ENCODE results near the gene ALDH1A2. TPM values are rescaled to one million over a fixed set of nuclear protein-coding genes. Genes with fewer than 3 reads are reported as not detected.

The ALDH1A2 gene
- total and polyA plus RNA-seq, 4 experiments from 2014 or later, result 0.15 to 0.83 TPM; not detected in 2

DNA sequence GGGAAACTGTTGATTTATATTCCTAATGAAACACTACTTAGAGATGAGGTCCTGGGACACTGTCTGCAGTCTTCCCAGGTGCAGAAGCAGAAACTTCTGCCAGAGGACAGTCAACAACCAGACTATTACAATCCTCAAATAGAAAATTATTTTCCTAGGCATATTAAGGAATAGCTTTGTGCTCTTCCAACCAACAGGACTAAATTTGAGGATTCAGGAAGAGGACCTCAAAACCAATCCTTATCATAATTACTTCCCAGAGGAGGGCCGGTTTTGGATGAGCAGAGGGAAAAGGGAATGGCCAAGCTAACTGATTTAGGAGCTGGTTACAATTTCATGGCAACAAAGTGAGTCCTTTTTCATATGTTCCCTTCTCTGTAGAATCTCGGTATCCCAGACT is 21.0 kb downstream of the ALDH1A2 start:
- H3K4me3 Mint-ChIP-seq, result no peak overlapping the region
- H3K36me3 Mint-ChIP-seq, result no peaks in the 10 kb centered on the region
- no peak overlapping the region for H3K27ac Mint-ChIP-seq
- intact Hi-C loops (cut with micrococcal nuclease), result no loop called here
- H3K9me3 Mint-ChIP-seq, result peaks cover 0 to 4% (median 0%) of the 10 kb centered on the region in 8 donors
- Histone ChIP-seq H3K27me3 (ENCODE audit: insufficient read depth, low read length) (no peaks in the 10 kb centered on the region), H3K4me1 (ENCODE audit: insufficient read depth, low read length) (no peaks in the 10 kb centered on the region), H3K36me3 (ENCODE audit: insufficient read depth, low read length) (no peaks in the 10 kb centered on the region), H3K27ac (ENCODE audit: low read depth, low read length) (no peak overlapping the region), H3K4me3 (ENCODE audit: low read length in 2 of 2) (no peak overlapping the region), H3K9me3 (ENCODE audit: control insufficient read depth in 1 of 2, low read length in 2 of 2) (no peaks in the 10 kb centered on the region)
- no peak for DNase-seq
- CTCF ChIA-PET (ENCODE audit: partially characterized antibody), result no interaction called here
- no peaks in the 10 kb centered on the region for H3K4me1 Mint-ChIP-seq
- POLR2A ChIA-PET (ENCODE audit: partially characterized antibody), result no interaction called here
- peaks cover 21 to 24% of the 10 kb centered on the region in 2 donors for H3K27me3 Mint-ChIP-seq

DNA sequence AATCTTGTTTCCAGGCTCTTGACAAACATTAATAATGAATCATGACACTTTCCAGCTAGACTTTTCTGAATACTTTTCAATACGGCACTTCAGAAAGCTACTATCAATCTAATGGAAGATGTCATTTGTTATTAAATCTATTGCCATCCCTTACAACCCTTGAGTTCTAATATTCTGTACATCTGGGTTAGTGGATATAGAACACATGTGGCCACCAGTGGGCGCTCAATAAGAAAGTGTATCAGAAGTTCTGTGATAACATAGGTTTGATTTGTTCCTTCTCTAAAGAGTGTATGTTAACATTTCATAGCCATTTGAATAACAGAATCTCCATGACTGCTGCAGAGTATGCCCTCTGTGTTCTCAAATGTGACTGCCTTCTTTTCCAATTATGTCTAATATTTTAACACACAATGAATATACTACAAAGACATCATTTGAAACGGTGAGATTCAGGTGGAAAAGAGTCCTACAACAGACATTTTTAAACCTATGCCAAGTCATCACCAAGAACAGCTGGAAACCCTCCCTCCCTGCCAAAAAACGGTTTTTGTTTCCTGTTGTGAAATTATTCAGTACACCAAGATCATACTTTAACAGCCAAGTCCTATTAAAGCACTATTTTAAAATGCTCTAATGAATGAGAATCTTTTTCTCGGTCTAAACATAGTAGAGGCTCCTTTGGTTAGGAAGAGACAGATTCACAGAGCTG is 22.2 kb downstream of the ALDH1A2 start:
- H3K27me3 Mint-ChIP-seq, result peaks cover 19 to 22% of the 10 kb centered on the region in 2 donors
- POLR2A ChIA-PET (ENCODE audit: partially characterized antibody), result no interaction called here
- DNase-seq, result peak in 2 of 5 donors; percentile 17 to 23

DNA sequence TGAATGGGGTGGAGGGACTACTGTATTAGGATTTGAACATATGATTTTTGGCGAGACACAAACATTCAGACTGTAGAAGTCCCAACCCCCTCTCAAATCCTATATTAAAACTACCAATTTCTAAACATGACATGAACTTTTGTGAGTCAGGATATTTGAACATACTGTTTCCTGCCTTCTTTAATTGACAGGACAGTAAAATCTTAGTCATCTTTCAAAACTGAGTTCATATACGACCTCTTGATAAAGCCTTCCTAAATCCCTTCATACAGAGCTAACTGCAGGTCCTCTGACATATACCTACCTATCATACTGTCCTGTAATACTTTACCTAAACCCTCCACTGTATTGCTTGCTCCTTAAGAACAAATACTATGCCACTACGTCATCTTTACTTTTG is 23.5 kb downstream of the ALDH1A2 start:
- no peak overlapping the region for H3K27ac ChIP-seq (ENCODE audit: low read depth, low read length)
- H3K27me3 ChIP-seq (ENCODE audit: insufficient read depth, low read length), result no peaks in the 10 kb centered on the region
- Mint-ChIP-seq H3K27me3 (peaks cover 20 to 23% of the 10 kb centered on the region in 2 donors), H3K9me3 (peaks cover 0 to 4% (median 0%) of the 10 kb centered on the region in 8 donors), H3K4me1 (no peaks in the 10 kb centered on the region), H3K4me3 (no peak overlapping the region), H3K36me3 (no peaks in the 10 kb centered on the region), H3K27ac (no peak overlapping the region)
- H3K4me3 ChIP-seq (ENCODE audit: low read length in 2 of 2), result no peak overlapping the region
- no peak for DNase-seq
- no peaks in the 10 kb centered on the region for H3K9me3 ChIP-seq (ENCODE audit: control insufficient read depth in 1 of 2, low read length in 2 of 2)
- no peaks in the 10 kb centered on the region for H3K36me3 ChIP-seq (ENCODE audit: insufficient read depth, low read length)
- POLR2A ChIA-PET (ENCODE audit: partially characterized antibody), result no interaction called here
- intact Hi-C loops (cut with micrococcal nuclease), result no loop called here
- CTCF ChIA-PET (ENCODE audit: partially characterized antibody), result no interaction called here
- no peaks in the 10 kb centered on the region for H3K4me1 ChIP-seq (ENCODE audit: insufficient read depth, low read length)

More for the DNA sequence above, 22.2 kb downstream of the ALDH1A2 start:
- no peaks in the 10 kb centered on the region for H3K36me3 ChIP-seq (ENCODE audit: insufficient read depth, low read length)
- no peaks in the 10 kb centered on the region for H3K27me3 ChIP-seq (ENCODE audit: insufficient read depth, low read length)
- H3K27ac ChIP-seq (ENCODE audit: low read depth, low read length), result no peak overlapping the region
- H3K36me3 Mint-ChIP-seq, result no peaks in the 10 kb centered on the region
- H3K9me3 ChIP-seq (ENCODE audit: control insufficient read depth in 1 of 2, low read length in 2 of 2), result no peaks in the 10 kb centered on the region
- intact Hi-C loops (cut with micrococcal nuclease), result loop anchor here (1.0 kb wide), 1 partner anchor 1486 kb away; no protein-coding TSS in a partner anchor
- peaks cover 0 to 4% (median 0%) of the 10 kb centered on the region in 8 donors for H3K9me3 Mint-ChIP-seq
- H3K4me1 Mint-ChIP-seq, result no peaks in the 10 kb centered on the region
- no peak overlapping the region for H3K4me3 ChIP-seq (ENCODE audit: low read length in 2 of 2)
- H3K4me3 Mint-ChIP-seq, result no peak overlapping the region
- CTCF ChIA-PET (ENCODE audit: partially characterized antibody), result interaction anchor here (1.3 kb wide), 1 partner anchor 8 kb away, joined by 5 read pairs; no protein-coding TSS in a partner anchor
- H3K27ac Mint-ChIP-seq, result no peak overlapping the region
- H3K4me1 ChIP-seq (ENCODE audit: insufficient read depth, low read length), result no peaks in the 10 kb centered on the region

DNA sequence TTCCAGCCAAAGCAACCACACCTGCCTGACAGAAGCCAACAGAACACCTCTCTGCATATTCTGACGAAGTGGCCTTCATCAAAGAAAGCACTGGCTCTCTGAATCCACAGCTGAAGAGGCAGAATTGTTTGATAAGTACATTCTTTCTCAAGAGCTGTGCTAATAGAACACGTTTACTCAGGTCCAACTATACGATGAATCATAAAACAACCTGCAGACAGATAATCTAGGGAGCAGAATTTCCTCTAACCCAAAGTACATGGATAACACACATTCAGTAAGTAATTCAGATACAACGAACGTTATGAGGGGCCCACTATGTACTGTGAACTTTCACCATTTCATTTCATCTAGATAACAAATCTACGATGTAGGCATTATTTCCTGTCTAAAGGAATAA is 25.4 kb downstream of the ALDH1A2 start:
- Mint-ChIP-seq H3K27me3 (peaks cover 22 to 24% of the 10 kb centered on the region in 2 donors), H3K4me1 (no peaks in the 10 kb centered on the region), H3K36me3 (no peaks in the 10 kb centered on the region), H3K27ac (no peak overlapping the region), H3K4me3 (no peak overlapping the region), H3K9me3 (peaks cover 0 to 3% (median 0%) of the 10 kb centered on the region in 8 donors)
- no peaks in the 10 kb centered on the region for H3K9me3 ChIP-seq (ENCODE audit: control insufficient read depth in 1 of 2, low read length in 2 of 2)
- H3K4me3 ChIP-seq (ENCODE audit: low read length in 2 of 2), result no peak overlapping the region
- no peaks in the 10 kb centered on the region for H3K27me3 ChIP-seq (ENCODE audit: insufficient read depth, low read length)
- ChIA-PET POLR2A (ENCODE audit: partially characterized antibody) (no interaction called here), CTCF (ENCODE audit: partially characterized antibody) (interaction anchor here (0.6 to 0.8 kb wide), 2 partner anchors 23 to 1490 kb away, joined by 3 read pairs; no protein-coding TSS in a partner anchor)
- intact Hi-C loops (cut with micrococcal nuclease), result no loop called here
- H3K27ac ChIP-seq (ENCODE audit: low read depth, low read length), result no peak overlapping the region
- H3K36me3 ChIP-seq (ENCODE audit: insufficient read depth, low read length), result no peaks in the 10 kb centered on the region
- no peak for DNase-seq
- H3K4me1 ChIP-seq (ENCODE audit: insufficient read depth, low read length), result no peaks in the 10 kb centered on the region

DNA sequence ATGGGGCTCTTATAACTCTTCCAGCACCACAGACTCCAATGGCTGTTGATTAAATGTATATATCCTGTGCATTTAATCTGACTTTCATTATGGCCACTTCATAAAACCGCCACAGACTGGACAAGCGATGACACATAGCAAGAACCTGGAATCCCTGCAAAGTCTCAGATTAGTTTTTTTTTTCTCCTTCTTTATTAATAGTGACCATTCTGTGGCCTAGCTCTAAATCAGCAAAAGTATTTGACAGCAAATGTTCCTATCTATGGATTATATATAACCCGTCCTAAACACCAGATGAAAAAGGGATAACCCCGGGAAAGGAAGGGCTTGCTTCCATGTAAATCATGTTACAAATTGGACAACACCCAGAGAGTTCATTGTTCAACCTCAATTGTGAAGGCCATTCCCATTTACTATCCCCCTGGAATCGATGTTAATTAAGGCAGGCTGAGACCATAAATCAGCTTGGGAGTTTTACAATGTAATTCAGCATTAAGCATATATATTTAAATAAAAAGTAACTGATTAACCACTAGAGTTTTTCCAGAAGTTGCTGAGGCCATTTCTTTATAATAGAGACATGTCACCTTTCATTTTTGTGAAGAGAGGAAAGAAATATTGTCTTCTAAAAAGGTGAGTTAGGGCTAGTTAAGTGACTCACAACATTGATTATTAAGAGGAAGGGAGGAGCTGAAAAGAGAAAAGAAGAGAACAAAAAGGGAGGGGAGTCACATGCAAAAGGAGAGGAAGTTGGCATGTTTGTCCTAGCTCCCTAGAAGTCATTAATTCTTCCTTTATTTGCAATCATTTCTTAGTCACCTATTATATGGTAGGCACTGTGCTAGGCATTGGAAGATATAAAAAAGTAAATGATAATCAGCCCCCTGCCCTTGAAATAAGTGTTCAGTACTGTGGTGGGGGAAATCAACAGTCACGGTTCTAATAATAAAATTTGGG is 26.2 kb downstream of the ALDH1A2 start:
- H3K9me3 ChIP-seq (ENCODE audit: control insufficient read depth in 1 of 2, low read length in 2 of 2), result no peaks in the 10 kb centered on the region
- no peaks in the 10 kb centered on the region for H3K36me3 Mint-ChIP-seq
- no peak for DNase-seq
- no peaks in the 10 kb centered on the region for H3K4me1 Mint-ChIP-seq
- H3K27me3 ChIP-seq (ENCODE audit: insufficient read depth, low read length), result no peaks in the 10 kb centered on the region
- H3K9me3 Mint-ChIP-seq, result no peaks in the 10 kb centered on the region
- no peak overlapping the region for H3K4me3 ChIP-seq (ENCODE audit: low read length in 2 of 2)
- no peak overlapping the region for H3K27ac Mint-ChIP-seq
- H3K27ac ChIP-seq (ENCODE audit: low read depth, low read length), result no peak overlapping the region
- peaks cover 21 to 22% of the 10 kb centered on the region in 2 donors for H3K27me3 Mint-ChIP-seq
- H3K4me1 ChIP-seq (ENCODE audit: insufficient read depth, low read length), result no peaks in the 10 kb centered on the region
- no peaks in the 10 kb centered on the region for H3K36me3 ChIP-seq (ENCODE audit: insufficient read depth, low read length)
- intact Hi-C loops (cut with micrococcal nuclease), result no loop called here
- ChIA-PET POLR2A (ENCODE audit: partially characterized antibody) (no interaction called here), CTCF (ENCODE audit: partially characterized antibody) (interaction anchor here (0.8 kb wide), 1 partner anchor 1491 kb away, joined by 3 read pairs; no protein-coding TSS in a partner anchor)
- no peak overlapping the region for H3K4me3 Mint-ChIP-seq

DNA sequence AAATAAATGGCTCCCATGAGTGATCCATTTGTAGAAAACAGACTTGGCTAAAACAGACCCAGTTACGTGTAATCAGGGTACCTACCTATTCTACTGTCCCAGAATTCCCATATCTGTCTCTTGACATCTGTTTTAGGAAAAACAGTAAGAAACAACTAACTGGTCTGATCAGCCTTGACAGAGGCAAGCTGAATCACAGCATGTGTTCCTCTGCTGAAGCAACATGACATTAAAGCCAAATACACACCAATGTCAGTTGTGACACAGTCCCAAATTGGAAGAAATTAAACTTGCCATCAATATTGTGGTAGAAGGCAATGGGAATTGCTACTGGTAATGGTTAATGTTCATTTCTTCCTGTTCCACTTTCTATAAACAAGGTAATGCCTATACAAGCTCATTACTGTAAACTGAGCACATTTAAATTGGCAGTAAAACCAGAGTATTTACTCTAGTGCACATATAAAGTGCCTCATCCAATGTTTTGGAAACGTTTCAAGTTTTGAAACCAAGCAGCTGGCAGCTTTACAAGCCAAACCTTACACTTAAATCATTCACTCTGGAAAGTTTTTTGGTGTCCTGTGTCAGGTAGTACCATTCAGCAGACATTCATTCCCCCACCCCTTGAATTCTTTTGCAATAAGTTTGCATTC is 27.0 kb downstream of the ALDH1A2 start:
- no peak overlapping the region for H3K27ac Mint-ChIP-seq
- ChIA-PET CTCF (ENCODE audit: partially characterized antibody) (no interaction called here), POLR2A (ENCODE audit: partially characterized antibody) (no interaction called here)
- H3K9me3 ChIP-seq (ENCODE audit: control insufficient read depth in 1 of 2, low read length in 2 of 2), result no peaks in the 10 kb centered on the region
- no peak overlapping the region for H3K4me3 Mint-ChIP-seq
- no peaks in the 10 kb centered on the region for H3K4me1 ChIP-seq (ENCODE audit: insufficient read depth, low read length)
- no peak overlapping the region for H3K27ac ChIP-seq (ENCODE audit: low read depth, low read length)
- H3K36me3 Mint-ChIP-seq, result no peaks in the 10 kb centered on the region
- H3K27me3 ChIP-seq (ENCODE audit: insufficient read depth, low read length), result no peaks in the 10 kb centered on the region
- intact Hi-C loops (cut with micrococcal nuclease), result no loop called here
- DNase-seq, result no peak
- H3K4me1 Mint-ChIP-seq, result no peaks in the 10 kb centered on the region
- no peaks in the 10 kb centered on the region for H3K9me3 Mint-ChIP-seq
- no peaks in the 10 kb centered on the region for H3K36me3 ChIP-seq (ENCODE audit: insufficient read depth, low read length)
- no peak overlapping the region for H3K4me3 ChIP-seq (ENCODE audit: low read length in 2 of 2)
- H3K27me3 Mint-ChIP-seq, result peaks cover 15 to 21% of the 10 kb centered on the region in 2 donors

All from CD4-positive, alpha-beta memory T cell (primary cell).